Astrocyte (in vitro differentiated cells and primary cell): Measurements from ENCODE around the gene OR51B2.

Experiments used
- EZH2 ChIP-seq: IDR thresholded peaks from 2 replicates; pipeline ENCODE4 v1.6.1; 2012; ENCODE audit warnings: mild to moderate bottlenecking, low read length, inconsistent platforms; ENCODE audit not compliant: insufficient read depth
- TF ChIP-seq, protein P1 (sequence below): IDR thresholded peaks from 2 replicates; pipeline ENCODE4 v1.5.1; 2011; ENCODE audit warnings: low read depth, mild to moderate bottlenecking, inconsistent platforms, low read length, moderate library complexity; ENCODE audit not compliant: insufficient read depth

DNA sequence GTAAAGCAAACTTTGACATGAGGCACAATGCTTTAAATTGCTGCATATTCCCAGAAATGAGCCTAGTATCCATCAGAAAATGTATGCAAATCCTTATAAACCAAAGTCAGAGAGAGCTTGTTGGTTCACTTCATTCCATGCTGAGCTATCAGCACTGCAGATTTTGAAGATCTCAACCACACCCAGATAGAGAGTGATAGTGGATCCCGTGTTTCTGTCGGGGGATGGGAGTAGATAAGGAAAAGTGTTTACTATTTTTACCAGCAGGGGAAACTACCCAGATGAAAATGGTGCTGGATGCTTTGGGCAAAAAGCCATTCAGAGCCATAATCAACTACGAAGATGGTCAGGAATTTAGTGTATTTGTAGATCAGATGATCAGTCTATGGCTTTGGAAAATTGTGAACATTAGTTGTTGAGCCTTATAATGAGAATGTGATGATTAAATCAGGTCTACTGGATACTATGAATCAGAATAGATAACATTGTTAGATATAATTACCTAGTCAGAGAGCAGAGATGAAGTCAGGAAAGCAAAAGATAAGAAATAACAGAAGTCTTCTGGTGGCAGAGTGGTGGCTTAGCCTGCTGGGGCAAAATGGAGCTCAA is 38.0 kb upstream of the OR51B2 start:
- TF ChIP-seq, protein P1, sequence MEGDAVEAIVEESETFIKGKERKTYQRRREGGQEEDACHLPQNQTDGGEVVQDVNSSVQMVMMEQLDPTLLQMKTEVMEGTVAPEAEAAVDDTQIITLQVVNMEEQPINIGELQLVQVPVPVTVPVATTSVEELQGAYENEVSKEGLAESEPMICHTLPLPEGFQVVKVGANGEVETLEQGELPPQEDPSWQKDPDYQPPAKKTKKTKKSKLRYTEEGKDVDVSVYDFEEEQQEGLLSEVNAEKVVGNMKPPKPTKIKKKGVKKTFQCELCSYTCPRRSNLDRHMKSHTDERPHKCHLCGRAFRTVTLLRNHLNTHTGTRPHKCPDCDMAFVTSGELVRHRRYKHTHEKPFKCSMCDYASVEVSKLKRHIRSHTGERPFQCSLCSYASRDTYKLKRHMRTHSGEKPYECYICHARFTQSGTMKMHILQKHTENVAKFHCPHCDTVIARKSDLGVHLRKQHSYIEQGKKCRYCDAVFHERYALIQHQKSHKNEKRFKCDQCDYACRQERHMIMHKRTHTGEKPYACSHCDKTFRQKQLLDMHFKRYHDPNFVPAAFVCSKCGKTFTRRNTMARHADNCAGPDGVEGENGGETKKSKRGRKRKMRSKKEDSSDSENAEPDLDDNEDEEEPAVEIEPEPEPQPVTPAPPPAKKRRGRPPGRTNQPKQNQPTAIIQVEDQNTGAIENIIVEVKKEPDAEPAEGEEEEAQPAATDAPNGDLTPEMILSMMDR: no peak
- TF ChIP-seq EZH2: no peak
